NCI-H2196 (cell line): ENCODE data around the gene DTNB.
"Not testable (repeated sequence)": the region's sequence is repeated elsewhere in the genome, so short reads cannot be mapped to it uniquely, and the experiment has no call there.

Source experiments
- DNase-seq: peaks from one replicate; lab custom pipeline; 2025; ENCODE audit not compliant: unreplicated experiment; lab: John Stamatoyannopoulos, UW

Gene DTNB

GRCh38 chr2:25673300-25674076 is at the start of gene DTNB:
TSS of gene DTNB (minus strand) at chr2:25673577. CDS start at chr2:25652660, 20,917 bp downstream.
- peak; percentile 90 for DNase-seq

GRCh38 chr2:25722224-25722623 is 48.8 kb upstream of the DTNB start:
- no peak for DNase-seq

GRCh38 chr2:25720575-25720974 is 47.2 kb upstream of the DTNB start:
- no peak for DNase-seq

GRCh38 chr2:25714740-25715139 is 41.4 kb upstream of the DTNB start:
- DNase-seq: no peak

- no peak for DNase-seq
Observed at GRCh38 chr2:25712455-25712854, 39.1 kb upstream of the DTNB start.

- no peak for DNase-seq
Observed at GRCh38 chr2:25711675-25712354, 38.4 kb upstream of the DTNB start.

- no peak for DNase-seq
Observed at GRCh38 chr2:25710750-25711149, 37.4 kb upstream of the DTNB start.

GRCh38 chr2:25709349-25709748 is 36.0 kb upstream of the DTNB start:
- no peak for DNase-seq

- DNase-seq: no peak
Observed at GRCh38 chr2:25707927-25708590, 34.7 kb upstream of the DTNB start.

- DNase-seq: not testable (repeated sequence)
Observed at GRCh38 chr2:25705575-25705974, 32.2 kb upstream of the DTNB start.

GRCh38 chr2:25701801-25702200 is 28.4 kb upstream of the DTNB start:
- no peak for DNase-seq

- peak; percentile 54 for DNase-seq
Observed at GRCh38 chr2:25700221-25700660, 26.9 kb upstream of the DTNB start.

GRCh38 chr2:25699216-25699615 is 25.8 kb upstream of the DTNB start:
- no peak for DNase-seq

GRCh38 chr2:25698752-25699151 is 25.4 kb upstream of the DTNB start:
- no peak for DNase-seq

- no peak for DNase-seq
Observed at GRCh38 chr2:25697559-25698341, 24.4 kb upstream of the DTNB start.

GRCh38 chr2:25692737-25693445 is 19.5 kb upstream of the DTNB start:
- no peak for DNase-seq

GRCh38 chr2:25692143-25692542 is 18.8 kb upstream of the DTNB start:
- DNase-seq: no peak

GRCh38 chr2:25690058-25690457 is 16.7 kb upstream of the DTNB start:
- DNase-seq: no peak

- no peak for DNase-seq
Observed at GRCh38 chr2:25688236-25688635, 14.9 kb upstream of the DTNB start.

GRCh38 chr2:25685741-25686140 is 12.4 kb upstream of the DTNB start:
- DNase-seq: no peak
